OCI-LY3 (cell line): ENCODE data around the gene SF3B1.
"Not testable (repeated sequence)": the region's sequence is repeated elsewhere in the genome, so short reads cannot be mapped to it uniquely, and the experiment has no call there.

Experiments
- H2AFZ ChIP-seq: fragments of 200-600, 300-600 bp; shearing (Covaris generic); 2 replicates; pipeline ENCODE4 v1.6.0; 2014; ENCODE audit warnings: antibody characterized with exemption, low read depth, low read length
- H3K27ac ChIP-seq: fragments of 200-600, 300-600 bp; sonication (generic); 2 replicates; pipeline ENCODE4 v1.5.1; 2014; ENCODE audit warnings: mild to moderate bottlenecking, low read length, moderate library complexity, mixed read lengths
- H3K27me3 ChIP-seq: fragments of 200-600, 300-600 bp; sonication (generic); 2 replicates; pipeline ENCODE4 v1.6.1; 2014; ENCODE audit warnings: low read depth, low read length, mixed read lengths
- H3K36me3 ChIP-seq: fragments of 200-600, 300-600 bp; sonication (generic); replicated peaks from 2 replicates; pipeline ENCODE3; 2014; ENCODE audit warnings: low read depth, low read length, mixed read lengths
- H3K4me1 ChIP-seq: fragments of 300-600, 200-600 bp; sonication (generic); 2 replicates; pipeline ENCODE4 v1.6.1; 2014; ENCODE audit warnings: low read length, mixed read lengths
- H3K4me2 ChIP-seq: fragments of 200-600, 300-600 bp; sonication (generic); 2 replicates; pipeline ENCODE4 v1.6.1; 2014; ENCODE audit warnings: low read length, mixed read lengths
- H3K4me3 ChIP-seq: fragments of 300-600, 200-600 bp; sonication (generic); 2 replicates; pipeline ENCODE4 v1.5.1; 2014; ENCODE audit warnings: antibody characterized with exemption, mild to moderate bottlenecking, low read length, moderate library complexity
- H3K79me2 ChIP-seq: fragments of 300-600, 200-600 bp; shearing (Covaris generic); 2 replicates; pipeline ENCODE4 v1.6.1; 2014; ENCODE audit warnings: mild to moderate bottlenecking, low read length, mixed read lengths
- H3K9ac ChIP-seq: fragments of 300-600, 200-600 bp; shearing (Covaris generic); 2 replicates; pipeline ENCODE4 v1.6.0; 2014; ENCODE audit warnings: mild to moderate bottlenecking, low read length, moderate library complexity
- H3K9me3 ChIP-seq: fragments of 200-600, 300-600 bp; shearing (Covaris generic); 2 replicates; pipeline ENCODE4 v1.6.1; 2014; ENCODE audit warnings: low read length, mixed read lengths; ENCODE audit not compliant: insufficient read depth
- H4K20me1 ChIP-seq: fragments of 200-600, 300-600 bp; sonication (generic); 2 replicates; pipeline ENCODE4 v1.6.1; 2016; ENCODE audit warnings: low read length, mixed read lengths; ENCODE audit not compliant: insufficient read depth
- EZH2phosphoT487 ChIP-seq: fragments of 200-600 bp; shearing (Covaris generic); IDR thresholded peaks from 2 replicates; pipeline ENCODE4 v1.6.1; 2018; ENCODE audit warnings: antibody characterized with exemption, mixed run types, low read depth
- TF ChIP-seq, protein P1 (sequence below): fragments of 200-600, 300-600 bp; sonication (generic); IDR thresholded peaks from 2 replicates; pipeline ENCODE4 v1.5.1; 2014; ENCODE audit warnings: antibody characterized with exemption, low read length, low read depth

Gene SF3B1

DNA sequence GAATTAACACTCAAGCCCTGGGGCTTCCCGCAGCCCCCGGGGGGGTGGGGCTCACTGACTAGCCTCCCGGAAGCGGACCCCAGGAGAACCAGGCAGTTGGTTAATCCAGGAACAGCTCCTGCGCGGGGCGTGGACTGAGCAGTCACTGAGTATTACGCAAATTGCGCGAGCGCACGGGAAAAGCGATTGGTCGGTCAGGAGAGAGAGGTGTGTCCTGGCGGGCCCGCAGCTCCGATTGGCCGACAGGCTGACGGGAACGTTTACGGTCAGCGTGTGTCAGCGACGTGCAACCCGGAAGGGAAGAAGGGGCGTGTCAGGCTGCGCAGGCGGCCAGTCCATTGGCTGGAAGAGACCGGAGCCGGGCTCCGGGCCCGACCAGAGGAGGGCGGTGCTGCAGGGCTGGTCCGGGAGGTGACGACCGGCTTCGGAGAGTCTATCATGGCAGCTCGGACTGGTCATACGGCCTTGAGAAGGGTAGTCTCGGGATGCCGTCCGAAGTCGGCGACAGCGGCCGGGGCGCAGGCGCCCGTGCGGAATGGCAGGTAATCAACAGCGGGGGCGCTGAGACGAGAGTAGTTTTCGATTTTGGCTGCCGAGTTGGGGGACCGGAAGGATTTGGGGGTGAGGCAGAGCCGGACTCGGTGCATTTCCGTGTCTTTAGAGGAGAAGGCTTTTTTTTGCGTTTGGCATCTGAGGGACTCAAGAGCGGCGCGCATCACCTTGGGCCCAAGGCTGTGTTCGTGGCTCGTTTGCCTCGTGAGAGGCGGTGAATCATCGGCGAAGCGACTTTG lies 18.5 kb upstream of the SF3B1 start, which contains the start of gene COQ10B:
Gene COQ10B (plus strand): TSS at position 430 of the 791 bp plus-strand sequence. CDS start 9 bp downstream, at position 439.
- Histone ChIP-seq H3K9me3 (no peaks in the 10 kb centered on the region), H3K4me1 (peaks cover 13% of the 10 kb centered on the region), H3K27me3 (no peaks in the 10 kb centered on the region), H2AFZ (peak within 1 kb of the TSS; percentile 94), H3K4me2 (peak within 1 kb of the TSS; percentile 97), H3K9ac (peak within 1 kb of the TSS; percentile 82), H3K36me3 (no peaks in the 10 kb centered on the region), H3K79me2 (peaks cover 41% of the 10 kb centered on the region), H3K4me3 (peak within 1 kb of the TSS; percentile 96), H3K27ac (peak within 1 kb of the TSS; percentile 74), H4K20me1 (peaks cover 6% of the 10 kb centered on the region; the same call in 1 of the 2 replicates)
- TF ChIP-seq, protein P1, sequence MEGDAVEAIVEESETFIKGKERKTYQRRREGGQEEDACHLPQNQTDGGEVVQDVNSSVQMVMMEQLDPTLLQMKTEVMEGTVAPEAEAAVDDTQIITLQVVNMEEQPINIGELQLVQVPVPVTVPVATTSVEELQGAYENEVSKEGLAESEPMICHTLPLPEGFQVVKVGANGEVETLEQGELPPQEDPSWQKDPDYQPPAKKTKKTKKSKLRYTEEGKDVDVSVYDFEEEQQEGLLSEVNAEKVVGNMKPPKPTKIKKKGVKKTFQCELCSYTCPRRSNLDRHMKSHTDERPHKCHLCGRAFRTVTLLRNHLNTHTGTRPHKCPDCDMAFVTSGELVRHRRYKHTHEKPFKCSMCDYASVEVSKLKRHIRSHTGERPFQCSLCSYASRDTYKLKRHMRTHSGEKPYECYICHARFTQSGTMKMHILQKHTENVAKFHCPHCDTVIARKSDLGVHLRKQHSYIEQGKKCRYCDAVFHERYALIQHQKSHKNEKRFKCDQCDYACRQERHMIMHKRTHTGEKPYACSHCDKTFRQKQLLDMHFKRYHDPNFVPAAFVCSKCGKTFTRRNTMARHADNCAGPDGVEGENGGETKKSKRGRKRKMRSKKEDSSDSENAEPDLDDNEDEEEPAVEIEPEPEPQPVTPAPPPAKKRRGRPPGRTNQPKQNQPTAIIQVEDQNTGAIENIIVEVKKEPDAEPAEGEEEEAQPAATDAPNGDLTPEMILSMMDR = 0 out of 2 replicates have a peak, but pooled peaks have one; percentile 6
- TF ChIP-seq EZH2phosphoT487 = no peak

DNA sequence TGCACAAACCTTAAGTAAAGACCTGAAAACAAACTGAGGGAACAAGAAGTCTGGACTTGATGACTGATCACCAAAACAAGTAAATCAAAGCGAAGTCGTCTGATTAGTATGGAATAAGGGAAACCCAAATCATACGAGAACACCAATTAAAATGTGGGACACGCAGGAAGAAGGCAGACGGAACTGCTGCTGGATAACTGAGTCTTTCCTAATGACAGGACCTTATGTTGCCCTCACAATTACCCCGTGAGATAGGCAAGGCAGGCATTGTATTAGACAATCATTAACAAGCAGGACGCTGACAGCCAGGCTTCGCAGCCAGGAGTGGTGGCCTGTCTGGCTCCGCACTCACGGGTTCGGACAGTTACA lies 17.9 kb upstream of the SF3B1 start:
- H3K9ac ChIP-seq = peak overlapping the region; percentile 82
- peak overlapping the region; percentile 94 for H2AFZ ChIP-seq

DNA sequence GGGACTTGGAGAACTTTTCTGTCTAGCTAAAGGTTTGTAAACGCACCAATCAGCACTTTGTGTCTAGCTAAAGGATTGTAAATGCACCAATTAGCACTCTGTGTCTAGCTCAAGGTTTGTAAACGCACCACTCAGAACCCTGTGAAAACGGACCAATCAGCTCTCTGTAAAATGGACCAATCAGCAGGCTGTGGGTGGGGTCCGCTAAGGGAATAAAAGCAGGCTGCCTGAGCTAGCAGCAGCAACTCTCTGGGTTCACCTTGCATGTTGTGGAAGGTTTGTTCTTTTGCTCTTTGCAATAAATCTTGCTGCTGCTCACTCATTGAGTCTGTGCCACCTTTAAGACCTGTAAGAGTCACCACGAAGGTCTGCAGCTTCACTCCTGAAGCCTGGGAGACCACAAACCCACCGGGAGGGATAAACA lies 16.1 kb upstream of the SF3B1 start:
- Histone ChIP-seq H2AFZ (peak overlapping the region; percentile 3; the same call in 1 of the 2 replicates), H3K4me1 (peaks cover 13% of the 10 kb centered on the region), H3K79me2 (peaks cover 23% of the 10 kb centered on the region)
- H3K4me2 ChIP-seq, H3K9me3 ChIP-seq, H3K4me3 ChIP-seq, H3K9ac ChIP-seq, H3K27ac ChIP-seq, H3K36me3 ChIP-seq, H3K27me3 ChIP-seq, H4K20me1 ChIP-seq: not testable (repeated sequence)

More for the DNA sequence above, 17.9 kb upstream of the SF3B1 start:
- TF ChIP-seq EZH2phosphoT487 = no peak
- TF ChIP-seq, protein P1 = no peak
- H3K27ac ChIP-seq = peak overlapping the region; percentile 50
- H3K4me3 ChIP-seq = peak overlapping the region; percentile 96
- H3K9me3 ChIP-seq = no peaks in the 10 kb centered on the region
- peak overlapping the region; percentile 97 for H3K4me2 ChIP-seq
- peaks cover 36% of the 10 kb centered on the region for H3K79me2 ChIP-seq
- H3K4me1 ChIP-seq = peaks cover 13% of the 10 kb centered on the region
- H3K36me3 ChIP-seq = no peaks in the 10 kb centered on the region
- H3K27me3 ChIP-seq = no peaks in the 10 kb centered on the region
- H4K20me1 ChIP-seq = peaks cover 6% of the 10 kb centered on the region; the same call in 1 of the 2 replicates

DNA sequence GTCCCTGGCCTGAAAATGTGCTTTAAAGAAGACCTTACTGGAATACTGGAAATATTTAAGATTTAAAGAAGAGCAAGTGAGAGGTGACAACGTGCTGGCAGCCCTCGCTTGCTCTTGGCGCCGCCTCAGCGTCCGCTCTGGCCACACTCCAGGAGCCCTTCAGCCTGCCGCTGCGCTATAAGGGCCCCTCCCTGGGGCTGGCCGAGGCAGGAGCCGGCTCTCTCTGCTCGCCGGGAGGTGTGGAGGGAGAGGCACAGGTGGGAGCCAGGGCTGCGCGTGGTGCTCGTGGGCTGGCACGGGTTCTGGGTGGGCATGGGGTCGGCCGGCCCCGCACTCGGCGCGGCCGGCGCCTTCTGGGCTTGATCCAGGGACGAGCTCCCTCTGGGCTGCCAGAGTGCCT lies 15.6 kb upstream of the SF3B1 start:
- TF ChIP-seq, protein P1 = no peak
- no peak for TF ChIP-seq EZH2phosphoT487
- H3K79me2 ChIP-seq = peaks cover 18% of the 10 kb centered on the region
- no peaks in the 10 kb centered on the region for H3K36me3 ChIP-seq
- H3K4me1 ChIP-seq = peaks cover 13% of the 10 kb centered on the region
- H3K27me3 ChIP-seq = no peaks in the 10 kb centered on the region
- H3K9ac ChIP-seq = no peak overlapping the region
- H3K4me2 ChIP-seq = no peak overlapping the region
- no peak overlapping the region for H3K4me3 ChIP-seq
- peaks cover 6% of the 10 kb centered on the region; the same call in 1 of the 2 replicates for H4K20me1 ChIP-seq
- H3K27ac ChIP-seq = no peak overlapping the region
- no peaks in the 10 kb centered on the region for H3K9me3 ChIP-seq
- no peak overlapping the region for H2AFZ ChIP-seq
